RPMI7951 (cell line): Measurements from ENCODE around the gene COA5. TPM values are rescaled to one million over a fixed set of nuclear protein-coding genes. Genes with fewer than 3 reads are reported as not detected.

Source experiments
- DNase-seq: peaks from one replicate; pipeline ENCODE4 v3.0.0-alpha.2; 2012; ENCODE audit warnings: low read depth
- total RNA-seq: library from RNA; depleted of rRNA; stranded (reverse); fragments of >200 nt; shearing (Covaris generic); gene quantifications from 2 replicates; pipeline ENCODE4 v1.2.3, GENCODE V29; 2014; rRNA removed

COA5 gene
- total RNA-seq, 1 experiment from 2014 or later, result 41.0 TPM

DNA sequence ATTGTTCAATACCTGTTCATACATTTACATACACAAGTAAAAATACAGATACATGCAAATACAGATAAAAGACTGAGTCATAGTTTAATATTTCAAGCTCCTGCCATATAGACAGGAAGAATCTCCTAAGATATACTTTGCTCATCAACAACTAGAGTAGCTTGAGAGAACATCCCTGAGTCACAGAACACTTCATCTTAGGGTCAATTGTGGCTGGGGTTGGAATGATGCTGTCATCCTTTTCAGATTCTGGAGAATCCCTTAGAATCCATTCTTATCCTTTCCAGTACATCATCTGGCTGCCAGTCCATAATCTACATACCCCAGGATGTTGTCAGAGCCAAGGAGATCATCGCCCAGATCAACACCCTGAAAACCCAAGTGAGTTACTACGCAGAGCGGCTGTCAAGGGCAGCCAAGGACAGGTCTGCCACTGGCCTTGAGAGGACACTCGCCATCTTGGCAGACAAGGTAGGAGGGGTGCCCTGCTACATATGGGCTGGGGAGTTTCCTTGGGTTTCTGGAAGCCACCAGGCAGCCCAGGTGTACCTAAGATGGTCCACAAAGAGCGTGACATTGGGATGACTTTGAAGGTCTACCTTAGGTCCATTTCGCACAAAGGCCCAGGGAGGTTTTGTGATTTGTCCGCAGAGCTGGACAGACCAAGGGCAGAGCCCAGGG is 55.7 kb downstream of the COA5 start:
- no peak for DNase-seq

DNA sequence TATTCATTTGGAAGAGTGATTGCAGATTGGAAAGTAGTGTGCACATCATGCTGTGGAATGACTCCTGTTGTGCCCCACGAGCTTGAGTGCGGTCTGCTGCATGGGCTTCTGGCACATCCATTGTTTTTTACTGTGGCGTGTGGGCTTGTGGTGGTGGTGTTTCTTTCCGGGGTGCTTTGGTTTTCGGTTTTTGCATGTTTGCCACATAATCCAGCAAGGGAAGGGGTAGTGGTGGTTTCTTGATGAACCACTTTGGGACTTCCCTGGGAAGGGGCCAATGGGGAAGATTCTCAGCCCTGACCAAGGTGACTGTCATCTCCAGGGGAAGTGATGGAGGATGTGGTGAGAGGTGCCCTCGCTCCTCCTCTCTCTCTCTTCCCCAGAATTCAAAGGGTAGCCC is 57.0 kb downstream of the COA5 start:
- no peak for DNase-seq

DNA sequence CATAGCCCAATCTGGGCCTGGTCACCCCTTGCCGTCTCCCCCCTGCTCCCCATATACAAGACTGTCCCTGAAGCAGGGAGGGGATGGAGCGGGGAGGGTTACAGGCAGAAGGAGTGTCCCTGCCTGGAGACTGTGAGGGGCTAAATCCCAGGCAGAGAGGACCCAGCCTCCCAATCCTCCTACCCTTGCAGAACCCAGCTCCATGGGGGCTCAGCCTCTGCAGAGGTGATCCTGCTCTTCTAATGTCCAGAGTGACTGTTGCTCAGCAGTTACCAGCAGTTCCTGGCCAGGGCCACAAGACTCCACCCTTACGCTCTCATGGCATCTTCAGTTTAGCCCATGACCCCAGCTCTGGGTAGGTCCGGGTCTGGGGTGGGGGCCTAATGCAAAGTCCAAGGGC is 58.1 kb downstream of the COA5 start:
- DNase-seq, result no peak

Other genes with a start within 250 kb of the COA5 start
- 9.9 and 12.5 TPM in 2 replicates for gene INPP4A, start 163.7 kb downstream of the COA5 start, total RNA-seq
- gene UNC50, start 77 bp upstream of the COA5 start, total RNA-seq, result 72.8 and 83.4 TPM in 2 replicates
- gene MGAT4A, start 122.6 kb upstream of the COA5 start, total RNA-seq, result 0.20 TPM in 1 of 2 replicates, not detected in the other